Osteoblast (primary cell): Measurements from ENCODE around the gene PGLYRP3. TPM values are rescaled to one million over a fixed set of nuclear protein-coding genes. Genes with fewer than 3 reads are reported as not detected.
"Not testable (repeated sequence)": the region's sequence is repeated elsewhere in the genome, so short reads cannot be mapped to it uniquely, and the experiment has no call there.

Experiments used
- DNase-seq: peaks from one replicate; pipeline ENCODE4 v3.0.0; 2011; ENCODE audit warnings: low spot score, mixed read lengths; ENCODE audit not compliant: insufficient read length; ENCODE audit errors: missing footprints
- H2AFZ ChIP-seq: 2 replicates; pipeline ENCODE4 v1.6.0; 2011; ENCODE audit warnings: mild to moderate bottlenecking, low read length
- H3K27ac ChIP-seq: 2 replicates; pipeline ENCODE4 v1.5.1; 2011; ENCODE audit warnings: mild to moderate bottlenecking, low read depth, low read length, moderate library complexity
- H3K27me3 ChIP-seq: 2 replicates; pipeline ENCODE4 v1.6.0; 2012; ENCODE audit warnings: mild to moderate bottlenecking, control low read depth, inconsistent platforms, low read length, moderate library complexity; ENCODE audit not compliant: insufficient read depth
- H3K36me3 ChIP-seq: 2 replicates; pipeline ENCODE4 v1.5.1; 2011; ENCODE audit warnings: mild to moderate bottlenecking, low read length, control low read depth, moderate library complexity; ENCODE audit not compliant: insufficient read depth
- H3K4me1 ChIP-seq: 2 replicates; pipeline ENCODE4 v1.5.1; 2011; ENCODE audit warnings: mild to moderate bottlenecking, low read length, control low read depth, moderate library complexity; ENCODE audit not compliant: insufficient read depth
- H3K4me2 ChIP-seq: 2 replicates; pipeline ENCODE4 v1.6.0; 2011; ENCODE audit warnings: mild to moderate bottlenecking, low read length; ENCODE audit not compliant: insufficient read depth
- H3K4me3 ChIP-seq: fragments of 200-600 bp; sonication (generic); 3 replicates; pipeline ENCODE4 v1.5.1; 2012; ENCODE audit warnings: mild to moderate bottlenecking, low read length, inconsistent platforms; ENCODE audit not compliant: insufficient read depth
- H3K79me2 ChIP-seq: 2 replicates; pipeline ENCODE4 v1.6.0; 2012; ENCODE audit warnings: mild to moderate bottlenecking, low read length, control low read depth, inconsistent platforms; ENCODE audit not compliant: insufficient read depth
- H3K9me3 ChIP-seq: 2 replicates; pipeline ENCODE4 v1.5.1; 2011; ENCODE audit warnings: low read depth, low read length, control low read depth
- H4K20me1 ChIP-seq: 2 replicates; pipeline ENCODE4 v1.6.0; 2012; ENCODE audit warnings: mild to moderate bottlenecking, low read length, control low read depth; ENCODE audit not compliant: insufficient read depth
- total RNA-seq: library from RNA; depleted of rRNA; stranded (reverse); fragments of >200 nt; gene quantifications from 2 replicates; pipeline ENCODE4 v1.2.3, GENCODE V29; 2012
- TF ChIP-seq, protein P1 (sequence below): IDR thresholded peaks from 2 replicates; pipeline ENCODE4 v1.5.1; 2011; ENCODE audit warnings: mild to moderate bottlenecking, low read depth, low read length, moderate library complexity; ENCODE audit errors: extremely low read depth

The PGLYRP3 gene
- total RNA-seq, 1 donor = not detected

DNA sequence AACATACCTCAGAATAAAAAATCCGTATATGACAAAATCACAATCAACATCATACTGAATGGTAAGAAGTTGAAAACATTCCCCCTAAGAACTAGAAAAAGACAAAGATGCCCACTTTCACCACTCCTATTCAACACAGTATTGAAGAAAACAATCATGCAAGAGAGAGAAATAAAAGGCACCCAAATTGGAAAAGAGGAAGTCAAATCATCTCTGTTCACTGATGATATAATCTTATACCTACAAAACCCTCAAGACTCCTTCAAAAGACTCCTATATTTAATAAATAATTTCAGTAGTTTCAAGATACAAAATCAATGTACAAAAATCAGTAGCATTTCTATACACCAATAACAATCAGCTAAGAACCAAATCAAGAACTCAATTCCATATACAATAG, 21.1 kb upstream of the PGLYRP3 start:
- H3K4me3 ChIP-seq = no peak overlapping the region
- no peak for DNase-seq
- no peak overlapping the region for H3K4me2 ChIP-seq
- H3K36me3 ChIP-seq = no peaks in the 10 kb centered on the region
- no peaks in the 10 kb centered on the region for H3K79me2 ChIP-seq
- H3K4me1 ChIP-seq = no peaks in the 10 kb centered on the region
- TF ChIP-seq, protein P1, sequence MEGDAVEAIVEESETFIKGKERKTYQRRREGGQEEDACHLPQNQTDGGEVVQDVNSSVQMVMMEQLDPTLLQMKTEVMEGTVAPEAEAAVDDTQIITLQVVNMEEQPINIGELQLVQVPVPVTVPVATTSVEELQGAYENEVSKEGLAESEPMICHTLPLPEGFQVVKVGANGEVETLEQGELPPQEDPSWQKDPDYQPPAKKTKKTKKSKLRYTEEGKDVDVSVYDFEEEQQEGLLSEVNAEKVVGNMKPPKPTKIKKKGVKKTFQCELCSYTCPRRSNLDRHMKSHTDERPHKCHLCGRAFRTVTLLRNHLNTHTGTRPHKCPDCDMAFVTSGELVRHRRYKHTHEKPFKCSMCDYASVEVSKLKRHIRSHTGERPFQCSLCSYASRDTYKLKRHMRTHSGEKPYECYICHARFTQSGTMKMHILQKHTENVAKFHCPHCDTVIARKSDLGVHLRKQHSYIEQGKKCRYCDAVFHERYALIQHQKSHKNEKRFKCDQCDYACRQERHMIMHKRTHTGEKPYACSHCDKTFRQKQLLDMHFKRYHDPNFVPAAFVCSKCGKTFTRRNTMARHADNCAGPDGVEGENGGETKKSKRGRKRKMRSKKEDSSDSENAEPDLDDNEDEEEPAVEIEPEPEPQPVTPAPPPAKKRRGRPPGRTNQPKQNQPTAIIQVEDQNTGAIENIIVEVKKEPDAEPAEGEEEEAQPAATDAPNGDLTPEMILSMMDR = no peak
- no peaks in the 10 kb centered on the region for H3K27me3 ChIP-seq
- no peak overlapping the region for H3K27ac ChIP-seq
- H2AFZ ChIP-seq = no peak overlapping the region
- no peaks in the 10 kb centered on the region for H3K9me3 ChIP-seq
- no peaks in the 10 kb centered on the region for H4K20me1 ChIP-seq

GRCh38 chr1:153324912-153325311, 12.2 kb upstream of the PGLYRP3 start:
- no peak for DNase-seq
- Histone ChIP-seq H3K4me3 (no peak overlapping the region), H2AFZ (no peak overlapping the region), H3K27ac (no peak overlapping the region), H3K36me3 (no peaks in the 10 kb centered on the region), H3K79me2 (no peaks in the 10 kb centered on the region), H3K27me3 (no peaks in the 10 kb centered on the region), H3K9me3 (no peaks in the 10 kb centered on the region), H3K4me1 (no peaks in the 10 kb centered on the region), H4K20me1 (no peaks in the 10 kb centered on the region), H3K4me2 (no peak overlapping the region)
- TF ChIP-seq, protein P1 = no peak

- no peaks in the 10 kb centered on the region for H3K27me3 ChIP-seq
- no peak overlapping the region for H3K4me3 ChIP-seq
- no peaks in the 10 kb centered on the region for H3K4me1 ChIP-seq
- no peaks in the 10 kb centered on the region for H3K9me3 ChIP-seq
- no peaks in the 10 kb centered on the region for H3K36me3 ChIP-seq
- no peak overlapping the region for H3K27ac ChIP-seq
- H3K4me2 ChIP-seq = no peak overlapping the region
- H3K79me2 ChIP-seq = no peaks in the 10 kb centered on the region
- TF ChIP-seq, protein P1 = no peak
- H2AFZ ChIP-seq = no peak overlapping the region
- no peak for DNase-seq
- H4K20me1 ChIP-seq = no peaks in the 10 kb centered on the region
Measured at GRCh38 chr1:153322568-153322967, 9.8 kb upstream of the PGLYRP3 start.

DNA sequence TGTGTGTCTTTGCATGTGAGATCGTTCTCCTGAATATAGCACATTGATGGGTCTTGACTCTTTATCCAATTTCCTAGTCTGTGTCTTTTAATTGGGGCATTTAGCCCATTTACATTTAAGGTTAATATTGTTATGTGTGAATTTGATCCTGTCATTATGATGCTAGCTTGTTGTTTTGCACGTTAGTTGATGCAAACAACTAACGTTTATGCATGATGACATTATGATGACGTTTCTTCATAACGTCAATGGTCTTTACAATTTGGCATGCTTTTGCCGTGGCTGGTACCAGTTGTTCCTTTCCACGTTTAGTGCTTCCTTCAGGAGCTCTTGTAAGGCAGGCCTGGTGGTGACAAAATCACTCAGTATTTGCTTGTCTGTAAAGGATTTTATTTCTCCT, 5.4 kb upstream of the PGLYRP3 start:
- not testable (repeated sequence) for H3K27me3 ChIP-seq, H3K4me2 ChIP-seq, H3K9me3 ChIP-seq

DNA sequence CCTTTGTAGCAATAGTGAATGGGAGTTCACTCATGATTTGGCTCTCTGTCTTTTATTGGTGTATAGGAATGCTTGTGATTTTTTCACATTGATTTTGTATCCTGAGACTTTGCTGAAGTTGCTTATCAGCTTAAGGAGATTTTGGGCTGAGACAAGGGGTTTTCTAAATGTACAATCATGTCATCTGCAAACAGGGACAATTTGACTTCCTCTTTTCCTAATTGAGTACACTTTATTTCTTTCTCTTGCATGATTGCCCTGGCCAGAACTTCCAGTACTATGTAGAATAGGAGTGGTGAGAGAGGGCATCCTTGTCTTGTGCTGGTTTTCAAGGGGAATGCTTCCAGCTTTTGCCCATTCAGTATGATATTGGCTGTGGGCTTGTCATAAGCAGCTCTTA, 3.3 kb upstream of the PGLYRP3 start:
- H3K27me3 ChIP-seq, H3K9me3 ChIP-seq, DNase-seq, H3K36me3 ChIP-seq, H3K4me3 ChIP-seq, H3K4me2 ChIP-seq, H3K27ac ChIP-seq, H2AFZ ChIP-seq, H4K20me1 ChIP-seq, H3K4me1 ChIP-seq, H3K79me2 ChIP-seq: not testable (repeated sequence)

More for the DNA sequence above, 5.4 kb upstream of the PGLYRP3 start:
- not testable (repeated sequence) for H3K4me1 ChIP-seq, H2AFZ ChIP-seq, H3K79me2 ChIP-seq, H4K20me1 ChIP-seq, H3K4me3 ChIP-seq, H3K27ac ChIP-seq, DNase-seq, H3K36me3 ChIP-seq

GRCh38 chr1:153314388-153314787, 1.6 kb upstream of the PGLYRP3 start:
- H3K79me2 ChIP-seq, H3K27me3 ChIP-seq, H3K4me2 ChIP-seq, H3K36me3 ChIP-seq, H3K9me3 ChIP-seq, DNase-seq, H2AFZ ChIP-seq, H3K27ac ChIP-seq, H4K20me1 ChIP-seq, H3K4me1 ChIP-seq, H3K4me3 ChIP-seq: not testable (repeated sequence)
